ENCODE measurements around the gene RPL32.
"Not testable (repeated sequence)": the region's sequence is repeated elsewhere in the genome, so short reads cannot be mapped to it uniquely, and the experiment has no call there.

RPL32 gene

DNA sequence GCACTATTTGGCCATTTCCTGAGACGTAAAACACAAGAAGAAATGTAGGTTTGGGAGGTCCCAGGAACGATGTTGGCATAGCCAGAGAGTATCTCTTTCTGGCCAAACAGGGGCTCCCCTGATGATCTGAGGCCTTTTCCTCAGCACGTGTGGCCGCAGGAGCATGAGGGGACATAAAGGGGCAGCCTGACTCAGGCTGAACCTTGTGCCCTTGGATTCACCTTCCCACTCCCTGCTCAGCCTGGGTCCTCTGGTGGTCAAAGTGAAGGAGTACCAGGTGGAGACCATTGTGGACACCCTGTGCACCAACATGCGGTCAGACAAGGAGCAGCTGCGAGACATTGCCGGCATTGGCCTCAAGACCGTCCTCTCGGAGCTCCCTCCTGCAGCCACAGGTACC lies 34.3 kb downstream of the RPL32 start:
- DNase-seq: no peak

DNA sequence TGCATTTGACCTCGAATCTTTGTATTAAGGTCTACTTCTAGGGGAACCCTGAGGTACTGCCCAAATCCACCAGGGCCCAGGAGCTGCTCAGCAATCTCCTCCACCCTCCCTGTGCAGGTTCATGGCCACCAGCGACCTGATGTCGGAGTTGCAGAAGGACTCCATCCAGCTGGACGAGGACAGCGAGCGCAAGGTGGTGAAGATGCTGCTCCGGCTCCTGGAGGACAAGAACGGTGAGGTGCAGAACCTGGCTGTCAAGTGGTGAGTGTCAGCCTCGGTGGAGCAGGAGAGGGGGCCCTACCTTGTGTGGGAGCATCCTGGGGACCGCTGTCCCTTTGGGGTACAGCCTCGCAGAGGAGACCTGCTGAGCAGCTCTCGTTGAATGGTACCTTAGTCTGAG lies 38.0 kb downstream of the RPL32 start:
- DNase-seq: no peak

DNA sequence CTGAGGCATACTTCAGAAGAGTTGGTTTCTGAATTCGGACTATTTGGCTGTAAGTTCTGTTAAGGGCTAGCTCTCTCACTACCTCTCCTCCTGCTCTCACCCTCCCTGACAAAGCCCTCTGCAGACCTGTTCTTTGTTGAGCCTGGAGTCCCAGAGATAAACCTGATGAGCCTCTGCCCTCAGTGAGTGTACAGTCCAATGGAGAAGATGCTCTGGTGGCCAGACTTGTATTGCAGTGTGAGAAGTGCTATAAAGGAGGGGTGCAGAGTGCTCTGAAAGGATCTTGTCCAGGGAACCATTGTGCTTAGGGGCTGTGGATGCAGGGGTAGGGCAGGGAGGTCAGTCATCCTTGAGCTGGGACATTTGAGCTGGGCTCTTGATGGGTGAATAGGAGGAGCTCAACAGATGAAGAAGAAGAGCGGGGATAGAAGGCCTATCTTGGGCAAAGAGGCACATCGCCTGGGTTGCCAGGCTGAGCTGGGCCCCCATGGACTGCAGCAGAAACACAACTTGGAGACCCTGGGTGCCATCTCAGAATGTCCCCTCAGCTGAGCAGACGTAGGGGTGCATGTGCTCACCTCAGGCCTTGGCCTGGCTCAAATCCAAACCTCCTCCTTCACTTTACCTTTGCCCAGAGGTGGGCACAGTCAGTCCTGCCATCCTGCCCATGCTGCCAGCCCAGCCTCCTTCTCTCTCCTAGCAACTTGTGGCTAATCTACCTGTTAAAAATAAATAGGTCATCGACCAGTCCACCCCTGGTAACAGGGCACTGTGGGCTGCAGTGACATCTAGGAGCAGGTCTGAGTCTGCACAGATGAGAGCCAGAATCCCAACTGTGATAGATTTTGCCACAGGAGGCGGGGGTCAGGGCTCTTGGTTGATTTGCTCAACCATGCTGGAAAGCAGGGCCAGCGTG lies 41.6 kb downstream of the RPL32 start:
- DNase-seq: no peak

DNA sequence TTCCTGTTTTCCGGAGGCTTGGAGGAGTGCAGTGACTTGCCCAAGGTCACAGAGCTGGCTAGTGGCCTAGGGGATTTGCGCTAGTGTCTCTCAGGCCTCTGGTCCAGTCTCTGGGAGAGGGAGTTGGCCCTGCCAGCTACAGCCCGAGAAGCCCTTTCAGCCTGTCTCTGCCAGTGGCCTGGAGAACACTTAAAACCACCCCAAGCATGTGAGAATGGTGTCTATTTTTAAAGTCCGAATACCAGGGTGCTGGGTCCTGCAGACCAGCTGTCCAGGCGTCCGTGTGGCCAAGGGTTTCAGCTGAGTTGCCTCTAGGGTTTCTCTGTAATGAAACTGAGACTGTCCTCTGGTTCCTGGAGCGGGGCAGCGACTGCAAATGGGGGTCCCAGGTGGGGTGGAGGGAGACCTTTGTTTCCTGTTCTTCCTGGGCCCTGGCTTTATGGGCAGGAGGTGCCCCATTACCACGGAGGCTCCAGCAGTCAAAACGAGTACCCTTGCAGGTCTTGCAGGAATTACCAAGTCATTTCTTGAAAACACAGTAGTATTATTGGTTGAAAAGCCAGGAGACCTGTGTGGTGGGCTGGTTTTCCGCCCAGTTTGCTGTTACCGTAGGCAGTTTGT lies 42.7 kb downstream of the RPL32 start:
- no peak for DNase-seq

DNA sequence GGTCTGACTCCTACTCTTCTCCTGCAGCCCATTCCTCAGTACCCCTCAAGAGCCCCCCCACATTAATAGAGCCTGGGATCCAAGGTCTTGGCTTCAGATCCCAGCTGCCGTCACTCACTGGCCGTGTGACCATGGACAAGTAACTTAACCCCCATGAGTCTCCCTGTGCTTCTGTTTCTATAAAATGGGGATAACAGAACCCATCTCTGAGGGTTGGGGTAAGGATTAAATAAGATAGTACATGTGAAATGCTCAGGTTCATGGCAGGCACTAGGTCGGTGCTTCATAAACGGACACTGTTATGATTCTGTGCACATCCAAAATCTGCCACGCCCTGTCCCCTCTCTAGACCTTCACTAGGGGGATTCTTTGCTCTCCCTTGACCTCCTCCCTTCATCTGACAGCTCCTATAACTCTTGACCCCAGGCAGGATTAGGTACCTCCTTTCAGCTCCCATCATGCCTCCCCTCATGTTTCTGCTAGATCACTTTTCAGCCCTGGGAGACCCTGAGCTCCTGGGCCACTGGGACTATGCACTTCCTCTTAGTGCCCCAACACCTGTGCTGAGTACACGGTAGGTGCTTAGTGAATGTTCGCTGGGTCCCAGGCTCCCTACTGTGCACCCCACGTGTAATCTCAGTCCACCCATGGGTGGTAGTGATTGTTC lies 43.3 kb downstream of the RPL32 start:
- no peak for DNase-seq

DNA sequence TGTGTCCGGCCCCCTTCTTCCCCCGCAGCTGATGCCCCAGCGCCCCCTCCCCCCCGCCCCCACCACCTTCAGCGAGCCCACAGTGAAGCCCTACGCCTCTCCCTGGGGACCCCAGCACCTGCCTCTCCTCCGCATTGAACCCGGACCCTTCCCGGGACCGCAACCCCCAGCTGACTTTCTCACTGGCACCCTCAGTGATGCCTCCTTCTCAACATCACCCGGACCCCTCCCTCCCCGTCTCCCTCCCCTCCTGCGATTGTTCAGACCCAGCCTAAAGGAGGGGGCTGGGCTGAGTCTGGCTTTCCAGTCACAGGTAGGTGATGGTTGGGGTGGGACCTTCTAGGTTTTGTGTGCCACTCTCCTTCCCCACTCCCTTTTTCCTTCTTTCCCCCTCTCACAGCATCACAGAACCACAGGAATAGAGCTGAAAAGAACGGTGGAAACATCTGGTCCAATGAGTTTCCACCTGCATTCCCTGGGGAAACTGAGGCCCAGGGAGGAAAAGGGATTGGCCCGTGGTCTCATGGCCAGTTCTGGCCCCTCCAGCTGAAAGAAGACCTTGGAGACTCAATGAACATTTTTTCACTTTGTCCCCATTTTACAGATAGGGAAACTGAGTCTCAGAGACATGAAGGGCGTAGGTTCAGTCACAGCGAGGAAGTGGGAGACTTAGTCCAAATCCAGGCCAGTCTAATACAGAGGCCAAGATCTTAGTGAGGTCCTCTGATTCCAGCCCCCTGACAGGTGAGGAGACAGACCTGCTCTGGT lies 44.1 kb downstream of the RPL32 start:
- no peak for DNase-seq

DNA sequence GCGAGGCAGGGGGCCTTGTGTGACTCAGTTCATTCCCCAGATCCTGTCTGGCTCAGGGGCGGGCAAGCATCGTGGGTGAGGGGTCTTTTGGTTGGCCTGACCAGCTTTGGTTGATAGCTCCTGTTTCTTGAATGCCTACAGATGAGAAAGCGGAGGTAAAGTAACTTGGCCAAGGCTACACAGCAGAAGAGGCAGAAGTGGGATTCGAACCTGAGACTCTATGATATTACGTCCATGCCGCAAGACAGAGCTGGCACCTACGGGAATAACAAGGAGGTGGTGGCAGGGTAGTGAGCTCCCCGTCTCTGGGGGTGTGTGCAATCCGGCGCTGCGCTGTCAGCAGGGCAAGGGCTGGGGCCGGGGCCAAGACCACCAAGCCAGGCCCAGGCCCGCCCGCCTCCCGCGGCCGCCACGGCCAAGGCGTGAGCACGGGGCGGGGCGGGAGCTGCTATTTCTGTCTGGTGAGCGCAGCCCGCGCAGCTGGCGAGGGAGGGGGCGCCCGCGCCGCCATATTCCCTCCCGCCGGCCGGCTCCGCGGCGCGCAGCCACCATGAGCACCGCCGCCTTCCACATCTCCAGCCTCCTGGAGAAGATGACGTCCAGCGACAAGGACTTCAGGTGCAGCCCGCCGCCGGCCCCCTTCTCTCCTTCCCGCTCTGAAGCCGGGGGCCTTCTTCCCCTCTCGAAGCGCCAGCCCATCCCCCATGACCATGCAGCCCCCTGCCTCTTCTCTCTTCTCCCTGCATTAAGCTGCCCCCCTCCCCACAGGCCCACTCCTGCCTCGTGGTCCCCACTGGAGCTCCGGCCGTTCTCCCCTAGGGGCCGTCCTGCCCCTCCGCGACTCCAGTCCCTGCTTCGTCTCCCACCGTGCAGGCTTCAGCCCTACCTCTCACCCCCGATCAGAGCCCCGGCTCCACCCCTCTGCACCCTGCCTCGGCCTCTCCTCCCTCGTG lies 44.9 kb downstream of the RPL32 start, which contains the start of gene CAND2:
TSS of gene CAND2 (plus strand) at position 510 of the 953 bp plus-strand sequence. CDS start at position 551, 41 bp downstream.
- DNase-seq: no peak

DNA sequence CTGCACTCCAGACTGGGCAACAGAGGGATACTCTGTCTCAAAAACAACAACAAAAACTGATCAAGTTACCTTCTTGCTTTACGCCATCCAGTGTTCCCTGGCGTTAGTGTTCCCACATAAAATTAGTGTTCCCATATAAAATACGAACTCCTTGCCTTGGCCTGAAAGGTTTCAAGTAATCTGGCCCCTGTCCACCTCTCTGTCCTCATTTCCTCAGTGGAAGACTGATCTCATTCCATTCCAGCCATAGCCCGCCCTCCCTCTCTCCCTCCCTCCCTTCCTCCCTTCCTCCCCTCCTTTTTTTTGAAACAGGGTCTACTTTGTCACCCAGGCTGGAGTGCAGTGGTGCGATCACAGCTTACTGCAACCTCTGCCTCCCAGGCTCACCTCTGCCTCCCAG lies 47.7 kb downstream of the RPL32 start:
- DNase-seq: no peak

DNA sequence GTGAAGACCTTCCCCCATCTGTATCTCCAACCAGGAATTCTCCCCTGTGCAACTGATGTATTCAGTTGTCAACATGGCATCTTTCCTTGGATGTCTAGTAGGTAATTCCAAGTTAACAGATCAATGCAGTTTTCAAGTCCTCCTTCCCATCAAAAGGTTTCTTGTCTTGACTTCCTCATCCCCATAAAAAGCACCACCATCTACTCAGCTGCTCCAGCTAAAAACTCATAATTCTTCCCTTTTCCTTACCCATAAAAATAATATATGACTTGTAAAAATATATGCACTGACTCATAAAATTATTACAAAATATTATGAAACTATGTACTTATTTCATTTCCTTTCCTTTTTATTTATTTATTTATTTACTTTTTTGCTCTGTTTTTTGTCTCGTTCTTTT lies 49.9 kb downstream of the RPL32 start:
- DNase-seq: no peak

DNA sequence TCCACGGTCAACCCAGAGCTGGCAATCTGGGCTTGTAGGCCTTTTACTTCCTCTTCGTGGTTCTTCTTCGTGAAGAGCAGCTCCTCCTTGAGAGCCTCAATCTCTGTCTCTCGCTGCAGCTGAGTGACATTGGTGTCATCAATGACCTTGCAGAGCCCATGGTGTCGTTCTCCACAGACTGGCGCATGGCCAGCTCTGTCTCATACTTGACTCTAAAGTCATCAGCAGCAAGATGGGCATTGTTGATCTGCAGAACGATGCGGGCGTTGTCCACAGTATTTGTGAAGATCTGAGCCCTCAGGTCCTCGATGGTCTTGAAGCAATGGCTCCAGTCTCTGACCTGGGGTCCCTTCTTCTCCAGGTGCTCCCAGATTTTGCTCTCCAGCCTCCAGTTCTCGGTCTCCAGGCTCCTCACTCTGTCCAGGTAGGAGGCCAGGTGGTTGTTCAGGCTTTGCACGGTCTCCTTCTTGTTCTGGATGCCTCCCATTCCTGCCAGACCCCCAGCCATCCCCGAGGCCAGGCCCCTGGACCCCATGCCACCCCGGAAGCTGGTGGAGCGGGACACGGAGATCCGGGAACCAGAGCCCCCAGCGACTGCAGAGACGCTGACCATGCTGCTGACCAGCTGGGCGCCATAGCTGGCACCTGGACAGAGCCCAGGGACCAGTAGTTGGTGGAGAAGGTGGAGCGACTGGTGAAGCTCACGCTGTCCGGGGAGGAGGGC lies 53.2 kb downstream of the RPL32 start:
- not testable (repeated sequence) for DNase-seq

DNA sequence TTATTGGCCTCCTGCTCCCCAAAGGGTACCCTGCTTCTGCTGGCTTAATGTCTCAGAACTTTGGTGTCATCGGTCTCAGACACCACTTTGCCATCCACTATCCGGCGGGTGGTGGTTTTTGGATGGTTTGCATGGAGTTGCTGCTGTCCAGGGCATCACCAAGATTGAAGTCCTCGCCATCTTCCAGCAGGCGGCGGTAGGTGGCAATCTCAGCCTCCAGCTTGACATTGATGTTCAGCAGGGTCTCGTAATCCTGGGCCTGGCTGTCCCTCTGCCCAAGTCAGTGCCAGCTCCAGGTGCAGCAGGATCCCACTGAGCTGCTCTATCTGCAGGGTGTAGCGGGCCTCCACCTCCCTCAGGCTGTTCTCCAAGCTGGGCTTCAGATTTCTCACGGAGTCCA lies 54.0 kb downstream of the RPL32 start:
- not testable (repeated sequence) for DNase-seq

DNA sequence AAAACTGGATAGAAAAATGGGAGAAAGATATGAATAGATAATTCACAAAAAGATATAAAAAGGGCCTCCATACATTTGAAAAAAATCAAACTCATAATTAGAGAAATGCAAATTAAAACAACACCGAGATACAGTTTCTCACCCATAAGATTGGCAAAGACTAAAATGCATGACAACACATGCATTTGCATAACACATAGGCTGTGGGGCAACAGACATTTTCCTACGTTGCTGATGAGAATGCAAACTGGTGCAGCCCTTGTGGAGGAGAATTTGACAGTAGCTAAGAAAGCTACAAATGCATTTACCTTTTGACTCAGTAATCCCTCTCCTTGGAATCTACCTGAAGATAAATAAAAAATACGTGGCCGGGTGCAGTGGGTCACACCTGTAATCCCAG lies 56.3 kb downstream of the RPL32 start:
- DNase-seq: no peak
